ENCODE data around the gene WTAP.

The WTAP gene

GRCh38 chr6:159682295-159682694, 45.0 kb upstream of the WTAP start:
- no peak for DNase-seq (ENCODE audit: low read depth)
- no peak overlapping the region for H3K4me3 ChIP-seq (ENCODE audit: control insufficient read depth, low read depth, low read length)
- TF ChIP-seq CTCF (conservative IDR thresholded peaks at IDR 0.05; ENCODE audit: control insufficient read depth, insufficient read depth, low read depth, low read length), result no peak

- no peak overlapping the region for H3K4me3 ChIP-seq (ENCODE audit: control insufficient read depth, low read depth, low read length)
- no peak for TF ChIP-seq CTCF (conservative IDR thresholded peaks at IDR 0.05; ENCODE audit: control insufficient read depth, insufficient read depth, low read depth, low read length)
These were observed 44.5 kb upstream of the WTAP start for GRCh38 chr6:159682810-159683209.

GRCh38 chr6:159684013-159684304, 43.3 kb upstream of the WTAP start:
- DNase-seq (ENCODE audit: low read depth), result no peak
- no peak for TF ChIP-seq CTCF (conservative IDR thresholded peaks at IDR 0.05; ENCODE audit: control insufficient read depth, insufficient read depth, low read depth, low read length)
- H3K4me3 ChIP-seq (ENCODE audit: control insufficient read depth, low read depth, low read length), result no peak overlapping the region

More at GRCh38 chr6:159682810-159683209, 44.5 kb upstream of the WTAP start:
- DNase-seq (ENCODE audit: low read depth), result no peak

- H3K4me3 ChIP-seq (ENCODE audit: control insufficient read depth, low read depth, low read length), result no peak overlapping the region
- no peak for TF ChIP-seq CTCF (conservative IDR thresholded peaks at IDR 0.05; ENCODE audit: control insufficient read depth, insufficient read depth, low read depth, low read length)
- DNase-seq (ENCODE audit: low read depth), result no peak
These were observed 41.3 kb upstream of the WTAP start for GRCh38 chr6:159686040-159686439.

GRCh38 chr6:159686703-159687102, 40.6 kb upstream of the WTAP start:
- DNase-seq (ENCODE audit: low read depth), result no peak
- no peak for TF ChIP-seq CTCF (conservative IDR thresholded peaks at IDR 0.05; ENCODE audit: control insufficient read depth, insufficient read depth, low read depth, low read length)
- H3K4me3 ChIP-seq (ENCODE audit: control insufficient read depth, low read depth, low read length), result no peak overlapping the region

- DNase-seq (ENCODE audit: low read depth), result no peak
These were observed 40.0 kb upstream of the WTAP start for GRCh38 chr6:159687341-159687740.

More at GRCh38 chr6:159687341-159687740, 40.0 kb upstream of the WTAP start:
- no peak for TF ChIP-seq CTCF (conservative IDR thresholded peaks at IDR 0.05; ENCODE audit: control insufficient read depth, insufficient read depth, low read depth, low read length)
- H3K4me3 ChIP-seq (ENCODE audit: control insufficient read depth, low read depth, low read length), result no peak overlapping the region

Measured in fibroblast of mammary gland (primary cell).